HCT116 (cell line): ENCODE results near the gene CERS6. TPM values are rescaled to one million over a fixed set of nuclear protein-coding genes. Genes with fewer than 3 reads are reported as not detected.

ENCODE experiments used
- ATAC-seq: fragments of 200-7000 bp; cut with Tn5 transposase; 2 replicates; pipeline ENCODE4 v1.9.1; 2020; ENCODE audit warnings: mild to moderate bottlenecking, moderate library complexity
- BruUV-seq: library from RNA; stranded (reverse); fragments of 400-500 nt; replicated peaks from 2 replicates; lab custom pipeline; 2021; lab: Mats Ljungman, UMichigan
- CTCF ChIA-PET: fragments of 300-600 bp; sonication (Branson Sonifier 250); formaldehyde crosslinking; loops from one replicate; lab custom pipeline; 2021; ENCODE audit warnings: antibody characterized with exemption; lab: Charles Lee
- POLR2A ChIA-PET: fragments of 300-600, 350-600 bp; sonication (Branson Sonifier 250); formaldehyde crosslinking; loops from one replicate; lab custom pipeline; 2021; ENCODE audit warnings: antibody characterized with exemption; lab: Charles Lee
- RAD21 ChIA-PET, 2 experiments: fragments of 300-600 bp; sonication (Branson Sonifier 250); formaldehyde crosslinking; loops; one replicate each; lab custom pipeline; 2023; ENCODE audit warnings: low total read pairs in 2 of 2; ENCODE audit not compliant: uncharacterized antibody in 2 of 2, unreplicated experiment in 2 of 2, low non-redundant PET in 1 of 2; lab: Charles Lee
- DNase-seq: peaks from one replicate; pipeline ENCODE4 v3.0.0-alpha.2; 2010; ENCODE audit warnings: low read depth, low spot score
- H2AFZ ChIP-seq: fragments of 200-600 bp; shearing (Covaris generic), sonication (generic); 2 replicates; pipeline ENCODE4 v1.6.1; 2017; ENCODE audit warnings: low read depth, mixed run types, mixed read lengths, antibody characterized with exemption, low read length; ENCODE audit not compliant: poor library complexity, severe bottlenecking
- H3K27ac ChIP-seq: 2 replicates; pipeline ENCODE4 v1.5.1; 2012; ENCODE audit warnings: low read depth, low read length
- H3K27me3 ChIP-seq: fragments of 200-600 bp; sonication (generic); 2 replicates; pipeline ENCODE4 v1.6.1; 2016; ENCODE audit warnings: mixed run types, low read length, mixed read lengths; ENCODE audit not compliant: insufficient read depth
- H3K36me3 ChIP-seq, 2 experiments: fragments of 200-500 bp in 1 of 2; fragments of 200-600 bp in 1 of 2; sonication (Bioruptor generic) in 1 of 2; sonication (generic) in 1 of 2; 2 replicates each; pipeline versions ENCODE4 v1.5.1 to v1.6.1; 2014 to 2016; ENCODE audit warnings: low read length in 2 of 2, inconsistent platforms in 1 of 2, mixed read lengths in 1 of 2, mixed run types in 1 of 2; ENCODE audit not compliant: insufficient read depth in 2 of 2, control insufficient read depth in 1 of 2
- H3K4me1 ChIP-seq, 2 experiments: fragments of 200-600 bp in 1 of 2; sonication (generic) in 1 of 2; 2 replicates each; pipeline versions ENCODE4 v1.5.1 to v1.6.1; 2012 to 2017; ENCODE audit warnings: low read length in 2 of 2, inconsistent platforms in 1 of 2, mild to moderate bottlenecking in 1 of 2, mixed read lengths in 1 of 2, mixed run types in 1 of 2, moderate library complexity in 1 of 2; ENCODE audit not compliant: insufficient read depth in 2 of 2, control insufficient read depth in 1 of 2
- H3K4me2 ChIP-seq: fragments of 200-600 bp; sonication (generic); 2 replicates; pipeline ENCODE4 v1.6.1; 2017; ENCODE audit warnings: mixed run types, low read length, mixed read lengths
- H3K4me3 ChIP-seq, 2 experiments: fragments of 200-600 bp in 1 of 2; sonication (generic) in 1 of 2; replicated peaks in 1 of 2; 2 replicates each; pipeline ENCODE4 v1.5.1; 2011 to 2016; ENCODE audit warnings: low read length in 2 of 2, control low read depth in 1 of 2, low read depth in 1 of 2, mild to moderate bottlenecking in 1 of 2, mixed read lengths in 1 of 2, mixed run types in 1 of 2
- H3K79me2 ChIP-seq: fragments of 200-600 bp; sonication (generic); 2 replicates; pipeline ENCODE4 v1.6.1; 2017; ENCODE audit warnings: mild to moderate bottlenecking, mixed run types, low read length, moderate library complexity, mixed read lengths; ENCODE audit not compliant: insufficient read depth
- H3K9ac ChIP-seq: fragments of 200-600 bp; sonication (generic); 2 replicates; pipeline ENCODE4 v1.6.1; 2016; ENCODE audit warnings: low read length, mixed read lengths
- H3K9me2 ChIP-seq: fragments of 200-600 bp; sonication (generic), shearing (Covaris generic); 2 replicates; pipeline ENCODE4 v1.6.1; 2017; ENCODE audit warnings: mixed run types, mild to moderate bottlenecking, moderate library complexity; ENCODE audit not compliant: insufficient read depth
- H3K9me3 ChIP-seq, 2 experiments: fragments of 200-500 bp in 1 of 2; fragments of 200-600 bp in 1 of 2; sonication (Bioruptor generic) in 1 of 2; sonication (generic) in 1 of 2; 2 replicates each; pipeline ENCODE4 v1.6.1; 2014 to 2017; ENCODE audit warnings: low read length in 2 of 2, mixed read lengths in 2 of 2, inconsistent platforms in 1 of 2, low read depth in 1 of 2, mild to moderate bottlenecking in 1 of 2, mixed run types in 1 of 2, moderate library complexity in 1 of 2; ENCODE audit not compliant: control insufficient read depth in 1 of 2, insufficient read depth in 1 of 2
- H4K20me1 ChIP-seq: fragments of 200-600 bp; sonication (generic), shearing (Covaris generic); 2 replicates; pipeline ENCODE4 v1.6.1; 2017; ENCODE audit warnings: mixed run types, mild to moderate bottlenecking, moderate library complexity; ENCODE audit not compliant: insufficient read depth
- ATF3 ChIP-seq: IDR thresholded peaks from 2 replicates; pipeline ENCODE4 v1.6.1; 2012
- CBX3 ChIP-seq: IDR thresholded peaks from 2 replicates; pipeline ENCODE4 v1.6.1; 2012; ENCODE audit warnings: low read depth
- CEBPB ChIP-seq: IDR thresholded peaks from 2 replicates; pipeline ENCODE4 v1.6.1; 2012; ENCODE audit warnings: low read depth
- ELF1 ChIP-seq: IDR thresholded peaks from 2 replicates; pipeline ENCODE4 v1.6.1; 2012; ENCODE audit warnings: low read depth, borderline replicate concordance
- EZH2 ChIP-seq: fragments of 200-600 bp; sonication (generic); IDR thresholded peaks from 2 replicates; pipeline ENCODE4 v1.6.1; 2017; ENCODE audit warnings: antibody characterized with exemption, mixed run types
- EZH2phosphoT487 ChIP-seq: fragments of 200-600 bp; IDR thresholded peaks from 2 replicates; pipeline ENCODE4 v1.6.1; 2018; ENCODE audit warnings: antibody characterized with exemption, borderline replicate concordance
- FOSL1 ChIP-seq: IDR thresholded peaks from 2 replicates; pipeline ENCODE4 v1.6.1; 2012; ENCODE audit warnings: low read depth
- MAX ChIP-seq: IDR thresholded peaks from 2 replicates; pipeline ENCODE4 v1.6.1; 2012
- POLR2AphosphoS5 ChIP-seq: IDR thresholded peaks from 2 replicates; pipeline ENCODE4 v1.6.1; 2011; ENCODE audit warnings: mild to moderate bottlenecking, low read depth, low read length, moderate library complexity
- SIN3A ChIP-seq: IDR thresholded peaks from 2 replicates; pipeline ENCODE4 v1.6.1; 2012; ENCODE audit warnings: low read depth
- YY1 ChIP-seq: IDR thresholded peaks from 2 replicates; pipeline ENCODE4 v1.6.1; 2011; ENCODE audit warnings: low read length, low read depth, moderate library complexity, mild to moderate bottlenecking; ENCODE audit not compliant: insufficient replicate concordance; ENCODE audit errors: extremely low read depth
- ZBTB33 ChIP-seq: IDR thresholded peaks from 2 replicates; pipeline ENCODE4 v1.6.1; 2011; ENCODE audit warnings: mild to moderate bottlenecking, low read length, moderate library complexity; ENCODE audit not compliant: insufficient replicate concordance; ENCODE audit errors: extremely low read depth
- ZFX ChIP-seq: fragments of 450-650 bp; IDR thresholded peaks from 2 replicates; pipeline ENCODE4 v1.6.1; 2017
- intact Hi-C: fragments of 100-400 bp; cut with micrococcal nuclease; formaldehyde crosslinking; loops from 2 replicates; pipeline ENCODE4 v1.10.0; 2022
- total RNA-seq: library from RNA; stranded (reverse); gene quantifications from one replicate; pipeline ENCODE4 v1.2.1, GENCODE V29; 2021; ENCODE audit not compliant: unreplicated experiment
- TF ChIP-seq, protein P1 (sequence below): IDR thresholded peaks from 2 replicates; pipeline ENCODE4 v1.6.1; 2012; ENCODE audit warnings: low read depth

Gene CERS6
- total RNA-seq, 1 experiment from 2014 or later, result 37.0 TPM

DNA sequence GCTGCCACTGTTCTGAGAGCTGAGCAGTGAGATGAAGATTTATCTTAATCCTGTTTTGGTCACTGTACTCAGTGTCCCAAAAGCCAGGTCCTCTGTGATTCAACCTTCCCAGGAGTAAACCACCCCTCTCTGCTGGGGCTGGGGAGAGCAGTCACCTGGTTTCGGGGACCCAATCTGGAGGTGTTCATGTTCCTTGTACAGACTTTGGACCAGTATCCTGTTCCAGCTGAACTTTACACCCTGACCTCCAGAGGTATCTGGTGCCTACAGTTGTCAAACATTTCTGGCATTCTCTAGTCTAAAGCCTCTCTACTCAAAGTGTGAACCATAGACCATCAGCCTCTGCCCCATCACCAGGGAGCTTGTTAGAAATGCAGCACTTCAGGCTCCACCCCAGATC lies 22.1 kb downstream of the CERS6 start:
- Histone ChIP-seq H3K27ac (no peak overlapping the region), H3K4me3 (no peak overlapping the region), H3K9me3 (no peaks in the 10 kb centered on the region), H3K9ac (no peak overlapping the region), H2AFZ (no peak overlapping the region), H3K79me2 (peaks cover 92% of the 10 kb centered on the region), H3K36me3 (no peaks in the 10 kb centered on the region), H3K4me2 (no peak overlapping the region), H3K27me3 (no peaks in the 10 kb centered on the region), H4K20me1 (peaks cover 6% of the 10 kb centered on the region; the same call in 1 of the 2 replicates), H3K9me2 (no peaks in the 10 kb centered on the region), H3K4me1 (no peaks in the 10 kb centered on the region)
- ChIA-PET CTCF (no interaction called here), RAD21 (no interaction called here), POLR2A (no interaction called here)
- BruUV-seq, result no TSS peak
- intact Hi-C loops, result no loop called here
- TF ChIP-seq FOSL1, result no peak
- TF ChIP-seq ZFX, result no peak
- no peak for TF ChIP-seq ATF3
- ATAC-seq (no peak), DNase-seq (no peak)

DNA sequence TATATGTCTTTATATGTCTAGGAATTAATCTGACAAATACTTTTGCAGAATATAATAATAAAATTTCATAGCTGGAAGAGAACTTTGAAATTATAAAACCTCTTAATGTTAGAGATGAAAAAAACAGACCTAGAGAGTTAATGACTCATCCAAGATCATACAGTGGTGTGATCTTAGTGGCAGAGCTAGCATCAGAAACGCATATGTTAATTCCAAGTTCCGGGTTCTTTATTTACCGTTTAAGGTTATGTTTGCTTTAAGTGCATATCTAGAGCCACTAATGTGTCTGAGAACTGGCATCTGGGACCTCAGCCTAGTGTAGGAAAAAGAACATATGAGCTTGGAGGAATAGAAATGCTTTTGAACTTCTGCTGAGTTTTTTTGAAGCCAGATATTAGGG lies 24.3 kb downstream of the CERS6 start:
- DNase-seq, result no peak
- H3K9ac ChIP-seq, result no peak overlapping the region
- no peak overlapping the region for H2AFZ ChIP-seq
- POLR2A ChIA-PET, result no interaction called here
- ATAC-seq, result no peak
- no TSS peak for BruUV-seq
- no peak overlapping the region for H3K4me2 ChIP-seq
- H3K27ac ChIP-seq, result no peak overlapping the region
- CTCF ChIA-PET, result no interaction called here
- H3K36me3 ChIP-seq, result no peaks in the 10 kb centered on the region
- no peaks in the 10 kb centered on the region for H3K4me1 ChIP-seq
- H3K79me2 ChIP-seq, result peaks cover 90% of the 10 kb centered on the region
- H3K9me3 ChIP-seq, result no peaks in the 10 kb centered on the region
- no peak overlapping the region for H3K4me3 ChIP-seq
- H4K20me1 ChIP-seq, result peaks cover 6% of the 10 kb centered on the region; the same call in 1 of the 2 replicates
- no peaks in the 10 kb centered on the region for H3K27me3 ChIP-seq
- intact Hi-C loops, result no loop called here
- RAD21 ChIA-PET, result no interaction called here
- no peaks in the 10 kb centered on the region for H3K9me2 ChIP-seq
- TF ChIP-seq, protein P1, sequence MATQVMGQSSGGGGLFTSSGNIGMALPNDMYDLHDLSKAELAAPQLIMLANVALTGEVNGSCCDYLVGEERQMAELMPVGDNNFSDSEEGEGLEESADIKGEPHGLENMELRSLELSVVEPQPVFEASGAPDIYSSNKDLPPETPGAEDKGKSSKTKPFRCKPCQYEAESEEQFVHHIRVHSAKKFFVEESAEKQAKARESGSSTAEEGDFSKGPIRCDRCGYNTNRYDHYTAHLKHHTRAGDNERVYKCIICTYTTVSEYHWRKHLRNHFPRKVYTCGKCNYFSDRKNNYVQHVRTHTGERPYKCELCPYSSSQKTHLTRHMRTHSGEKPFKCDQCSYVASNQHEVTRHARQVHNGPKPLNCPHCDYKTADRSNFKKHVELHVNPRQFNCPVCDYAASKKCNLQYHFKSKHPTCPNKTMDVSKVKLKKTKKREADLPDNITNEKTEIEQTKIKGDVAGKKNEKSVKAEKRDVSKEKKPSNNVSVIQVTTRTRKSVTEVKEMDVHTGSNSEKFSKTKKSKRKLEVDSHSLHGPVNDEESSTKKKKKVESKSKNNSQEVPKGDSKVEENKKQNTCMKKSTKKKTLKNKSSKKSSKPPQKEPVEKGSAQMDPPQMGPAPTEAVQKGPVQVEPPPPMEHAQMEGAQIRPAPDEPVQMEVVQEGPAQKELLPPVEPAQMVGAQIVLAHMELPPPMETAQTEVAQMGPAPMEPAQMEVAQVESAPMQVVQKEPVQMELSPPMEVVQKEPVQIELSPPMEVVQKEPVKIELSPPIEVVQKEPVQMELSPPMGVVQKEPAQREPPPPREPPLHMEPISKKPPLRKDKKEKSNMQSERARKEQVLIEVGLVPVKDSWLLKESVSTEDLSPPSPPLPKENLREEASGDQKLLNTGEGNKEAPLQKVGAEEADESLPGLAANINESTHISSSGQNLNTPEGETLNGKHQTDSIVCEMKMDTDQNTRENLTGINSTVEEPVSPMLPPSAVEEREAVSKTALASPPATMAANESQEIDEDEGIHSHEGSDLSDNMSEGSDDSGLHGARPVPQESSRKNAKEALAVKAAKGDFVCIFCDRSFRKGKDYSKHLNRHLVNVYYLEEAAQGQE, result no peak
- TF ChIP-seq CBX3 (no peak), MAX (no peak), POLR2AphosphoS5 (no peak), EZH2 (no peak), YY1 (no peak), EZH2phosphoT487 (no peak), ATF3 (no peak), ZBTB33 (no peak), SIN3A (no peak), ELF1 (no peak), CEBPB (no peak)
